GM18951 (cell line): ENCODE results near the gene THADA.

Source experiments
- POLR2A ChIP-seq: IDR thresholded peaks from 4 replicates; pipeline ENCODE4 v1.6.1; 2011; ENCODE audit warnings: mild to moderate bottlenecking; ENCODE audit not compliant: insufficient read length, insufficient read depth; ENCODE audit errors: extremely low read depth
- in situ Hi-C: fragments of 300-500 bp; cut with MboI; formaldehyde crosslinking; loops from one replicate; pipeline ENCODE4 v1.12.0; 2022; ENCODE audit warnings: low sequenced_read_pairs, mixed read lengths, inconsistent platforms; ENCODE audit not compliant: unreplicated experiment

The THADA gene

DNA sequence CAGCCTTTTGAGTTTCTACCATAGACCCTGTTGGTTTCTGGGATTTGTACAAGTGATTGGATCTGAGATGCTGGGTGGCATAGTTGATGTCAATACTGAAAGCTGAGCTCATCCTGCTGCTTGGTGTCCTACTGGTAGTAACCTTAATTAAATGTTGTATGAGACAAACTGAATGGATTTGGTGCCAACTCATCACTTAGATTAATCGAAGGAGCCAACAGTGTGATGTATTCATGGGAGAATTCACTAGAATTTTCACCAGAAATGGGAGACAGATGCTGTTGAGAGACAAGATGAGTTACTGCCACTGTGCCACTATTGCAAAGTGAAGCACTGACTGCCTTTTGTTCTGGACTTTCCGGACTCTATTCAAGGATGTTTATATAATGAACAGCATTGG is 158.5 kb downstream of the THADA start:
- TF ChIP-seq POLR2A, result no peak
- in situ Hi-C loops, result no loop called here

DNA sequence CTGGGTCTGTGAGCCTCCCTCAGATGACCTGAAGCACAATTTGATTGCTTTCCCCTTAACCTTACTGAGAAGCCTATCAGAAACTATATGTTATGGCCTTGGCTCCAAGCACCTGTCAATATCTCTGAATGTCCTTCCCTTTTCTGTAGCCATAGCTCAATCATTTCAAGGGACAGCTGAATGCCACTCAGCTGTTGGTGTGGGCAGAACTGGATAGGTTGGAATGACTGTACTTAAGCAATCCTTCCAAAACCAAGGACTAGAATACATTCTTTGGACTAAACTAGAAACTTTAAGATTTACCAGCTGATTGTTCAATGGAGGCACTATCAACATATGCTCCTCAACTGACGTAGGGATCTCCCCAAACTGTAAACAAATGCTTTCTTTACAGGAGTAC is 159.4 kb downstream of the THADA start:
- TF ChIP-seq POLR2A, result no peak
- in situ Hi-C loops, result no loop called here

DNA sequence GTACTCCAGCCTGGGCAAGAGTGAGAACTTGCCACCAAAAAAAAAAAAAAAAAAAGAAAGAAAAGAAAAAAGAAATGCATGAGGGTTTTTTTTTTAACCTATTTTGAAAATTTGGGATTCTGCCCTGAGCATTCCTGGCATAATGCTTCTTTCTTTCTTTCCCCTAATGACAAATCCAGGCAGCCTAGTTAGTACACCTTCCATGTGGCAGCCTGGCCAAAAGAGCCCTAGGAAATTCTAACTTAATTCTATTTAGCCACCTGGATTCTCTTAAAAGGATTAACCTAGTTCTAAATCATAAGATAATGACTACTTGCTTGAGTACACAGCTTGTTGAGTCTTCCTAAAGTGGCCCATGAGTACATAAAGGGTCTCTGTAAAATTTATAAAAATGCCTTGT is 160.1 kb downstream of the THADA start:
- in situ Hi-C loops, result no loop called here
- no peak for TF ChIP-seq POLR2A

DNA sequence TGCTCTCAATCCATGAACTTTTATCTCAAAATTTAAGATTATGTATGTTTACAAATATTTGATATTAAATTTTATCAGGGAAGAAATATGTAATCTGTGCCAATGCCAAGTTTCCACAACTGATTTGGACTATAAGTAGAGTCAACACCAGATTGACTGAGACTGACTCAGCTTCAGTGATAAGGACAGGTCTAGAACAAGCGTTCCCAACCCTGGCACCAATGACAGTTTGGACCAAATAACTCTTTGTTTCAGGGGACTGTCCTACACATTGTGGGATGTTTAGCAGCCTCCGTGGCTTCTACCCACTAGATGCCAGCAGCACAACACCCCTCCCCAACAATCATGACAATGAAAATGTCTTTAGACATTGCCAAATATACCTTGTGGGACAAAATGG is 165.3 kb downstream of the THADA start:
- TF ChIP-seq POLR2A, result no peak
- in situ Hi-C loops, result no loop called here

DNA sequence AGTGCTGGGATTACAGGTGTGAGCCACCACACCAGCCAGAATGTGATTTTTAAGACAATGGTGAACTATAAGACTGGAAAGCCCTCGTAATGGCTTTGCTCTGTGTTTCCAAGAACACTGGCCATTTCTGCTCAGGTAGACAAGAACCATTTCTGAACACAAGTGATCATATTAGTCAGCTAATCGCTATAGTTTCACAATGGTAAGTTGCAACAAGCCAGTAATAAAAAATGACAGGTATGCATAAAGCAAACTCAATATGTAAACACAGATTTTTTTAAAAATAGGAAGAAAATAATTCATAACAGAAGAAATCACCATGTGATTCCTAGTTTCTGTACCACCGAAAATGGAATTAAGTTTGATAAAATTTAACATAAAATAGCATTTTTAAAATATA is 166.5 kb downstream of the THADA start:
- in situ Hi-C loops, result no loop called here
- TF ChIP-seq POLR2A, result no peak

DNA sequence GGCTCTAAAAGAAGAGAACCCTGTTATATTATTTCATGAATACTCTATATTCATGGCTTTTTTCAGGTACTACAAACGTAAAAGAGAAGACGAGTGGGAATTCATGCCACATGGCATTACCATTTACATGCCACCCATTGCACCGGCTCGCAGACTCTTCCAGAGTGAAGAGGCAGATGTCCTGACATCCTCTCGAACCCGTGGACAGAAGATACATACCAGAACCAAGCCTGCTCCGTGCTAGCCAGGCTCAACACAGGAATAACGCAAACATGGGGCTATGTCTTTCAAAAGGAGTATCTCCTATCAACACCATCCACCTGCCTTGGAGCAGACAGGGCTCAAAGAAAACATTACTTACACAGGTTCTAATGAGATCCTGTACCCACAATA is 168.8 kb downstream of the THADA start:
- in situ Hi-C loops, result no loop called here
- no peak for TF ChIP-seq POLR2A

DNA sequence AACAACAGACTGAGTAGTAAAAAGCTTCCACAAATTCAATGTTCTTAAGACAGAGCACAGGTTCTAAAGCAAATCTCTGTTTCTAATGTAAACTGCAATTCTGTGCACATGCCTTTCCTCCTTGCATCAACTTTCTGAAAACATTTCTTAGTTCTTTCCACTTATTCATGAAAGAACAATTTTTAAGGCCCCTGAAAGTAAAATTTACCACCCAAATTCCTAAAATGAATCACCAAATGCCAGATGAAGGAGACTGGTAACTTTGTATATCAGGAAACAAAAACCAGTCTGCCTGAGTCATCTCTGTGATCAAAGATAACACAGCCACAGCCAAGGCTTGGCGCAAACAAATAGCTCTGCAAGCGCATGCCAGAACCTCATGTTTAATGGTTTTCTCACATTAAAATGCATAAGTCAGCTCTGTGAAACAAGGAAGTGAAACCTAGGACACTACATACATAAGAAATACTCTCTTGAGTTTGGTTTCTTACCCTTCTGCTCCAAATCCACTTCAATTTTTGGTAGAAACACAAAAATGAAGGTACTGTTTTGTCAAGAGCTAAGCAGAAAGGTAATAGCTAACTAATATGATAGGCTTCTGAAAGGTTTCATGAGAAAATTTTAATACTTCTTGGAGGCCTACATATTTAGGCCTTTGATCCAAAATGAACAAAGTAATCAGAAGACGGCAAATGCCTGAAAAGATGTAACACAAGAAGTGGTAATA is 169.4 kb downstream of the THADA start:
- no peak for TF ChIP-seq POLR2A
- in situ Hi-C loops, result no loop called here

DNA sequence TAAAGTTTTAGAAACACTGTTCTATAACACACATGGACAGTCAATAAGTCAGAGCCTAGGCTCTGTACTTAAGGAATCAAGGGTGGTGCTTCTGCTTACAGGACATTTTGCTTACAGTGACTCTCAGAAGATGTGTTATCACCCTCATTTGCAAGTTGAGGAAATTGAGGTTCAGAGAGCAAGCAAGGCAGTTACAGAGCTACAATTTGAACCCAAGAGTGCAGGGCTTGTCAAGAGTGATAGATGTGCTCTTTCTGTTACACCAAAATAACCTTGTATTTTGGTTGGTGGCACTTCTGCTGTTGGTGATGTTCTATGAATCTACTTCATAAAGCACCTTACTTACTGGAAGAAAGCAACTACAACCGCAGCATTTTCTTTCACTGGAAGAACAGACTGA is 170.2 kb downstream of the THADA start:
- in situ Hi-C loops, result no loop called here
- TF ChIP-seq POLR2A, result no peak

DNA sequence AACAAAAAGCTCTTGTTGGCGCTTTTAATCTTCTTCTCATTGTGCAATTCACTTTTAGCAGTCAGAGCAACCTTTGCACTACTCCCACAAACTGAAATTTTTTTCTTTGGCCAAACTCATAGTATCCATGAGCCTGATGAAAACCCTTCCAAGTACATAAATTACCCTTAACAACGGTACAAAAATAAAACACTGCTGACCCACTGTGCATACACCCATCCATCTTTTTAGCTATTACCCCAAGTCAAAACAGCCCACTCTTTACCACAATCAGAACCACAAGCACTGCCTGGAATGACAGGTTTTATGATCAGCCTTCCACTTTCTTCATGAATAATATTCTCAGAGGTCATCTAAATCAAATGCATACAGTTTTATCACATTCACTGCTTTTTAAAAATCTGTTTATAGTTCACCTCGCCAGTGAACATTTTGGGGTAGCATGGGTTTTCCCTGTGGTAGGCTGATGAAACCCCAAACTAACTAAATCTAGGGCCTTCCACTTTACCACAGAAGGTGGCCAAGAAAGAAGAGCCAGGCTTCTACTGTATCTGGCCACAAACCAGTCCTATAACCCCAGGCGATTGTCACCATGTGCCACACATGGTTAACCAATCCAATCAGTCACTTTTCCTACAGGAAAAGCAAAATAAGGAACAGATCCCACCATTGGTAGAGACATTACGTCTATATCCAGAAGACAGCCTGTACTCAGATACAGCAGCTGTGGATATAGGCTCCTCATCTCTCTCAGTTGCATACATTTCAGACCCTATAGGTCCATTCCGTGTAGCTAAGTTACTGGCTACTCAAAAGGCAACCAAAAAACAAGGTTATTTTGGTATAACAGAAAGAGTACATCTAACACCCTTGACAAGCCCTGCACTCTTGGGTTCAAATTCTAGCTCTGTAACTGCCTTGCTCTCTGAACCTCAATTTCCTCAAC is 171.3 kb downstream of the THADA start:
- TF ChIP-seq POLR2A, result no peak

DNA sequence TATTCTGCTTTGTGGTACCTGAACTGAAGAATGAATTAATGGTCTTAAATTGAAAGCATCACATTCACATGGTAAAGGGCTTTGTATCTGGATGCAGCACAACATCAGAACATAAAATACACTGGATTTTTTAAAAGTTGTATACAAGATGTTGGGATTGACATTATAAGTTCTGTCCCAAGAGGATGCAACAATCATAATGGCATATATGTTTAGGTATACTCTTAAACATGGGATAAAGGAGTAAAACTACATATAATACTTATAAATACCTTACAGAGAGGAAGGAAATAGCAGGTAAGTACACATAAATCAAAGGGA is 171.9 kb downstream of the THADA start:
- in situ Hi-C loops, result no loop called here
- no peak for TF ChIP-seq POLR2A

More for the DNA sequence above, 171.3 kb downstream of the THADA start:
- in situ Hi-C loops, result no loop called here

DNA sequence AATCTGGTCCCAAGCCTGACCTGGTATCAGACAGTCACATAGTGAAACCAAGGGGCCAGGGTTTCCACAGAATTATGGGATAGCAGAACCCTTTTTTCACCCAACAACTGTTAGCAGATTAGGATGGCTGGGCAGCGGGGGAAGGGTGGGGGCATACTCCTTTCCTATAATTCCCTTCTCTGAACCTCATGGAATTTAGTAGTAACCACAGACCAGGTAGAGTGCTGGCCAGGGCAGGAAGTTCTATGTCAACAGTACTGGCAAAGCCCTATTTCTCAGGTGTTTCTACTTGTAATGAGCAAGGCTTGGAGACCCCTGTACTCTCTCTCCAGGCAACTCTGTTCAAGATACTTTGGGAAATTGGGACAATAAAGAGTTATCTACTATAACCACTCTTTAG is 174.6 kb downstream of the THADA start:
- in situ Hi-C loops, result no loop called here
- TF ChIP-seq POLR2A, result no peak

DNA sequence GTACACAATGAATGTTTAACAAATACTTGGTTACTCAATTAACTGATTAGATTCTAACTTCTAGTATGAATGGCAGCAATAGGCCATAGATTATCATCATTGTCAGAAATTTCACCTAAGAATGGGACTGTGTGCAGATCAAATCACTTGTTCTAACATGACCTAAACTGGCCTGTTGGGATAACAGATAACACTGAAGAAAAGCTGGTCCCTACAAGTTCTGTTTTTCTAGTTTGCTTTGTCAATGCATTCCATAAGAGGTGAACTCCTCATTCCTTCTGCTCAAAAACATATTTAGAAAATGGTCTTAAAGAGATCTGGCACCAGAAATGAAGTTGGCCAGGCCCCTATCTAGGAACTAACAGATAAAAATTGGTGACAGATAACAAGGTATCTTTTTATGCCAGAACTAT is 175.4 kb downstream of the THADA start:
- in situ Hi-C loops, result no loop called here
- no peak for TF ChIP-seq POLR2A

DNA sequence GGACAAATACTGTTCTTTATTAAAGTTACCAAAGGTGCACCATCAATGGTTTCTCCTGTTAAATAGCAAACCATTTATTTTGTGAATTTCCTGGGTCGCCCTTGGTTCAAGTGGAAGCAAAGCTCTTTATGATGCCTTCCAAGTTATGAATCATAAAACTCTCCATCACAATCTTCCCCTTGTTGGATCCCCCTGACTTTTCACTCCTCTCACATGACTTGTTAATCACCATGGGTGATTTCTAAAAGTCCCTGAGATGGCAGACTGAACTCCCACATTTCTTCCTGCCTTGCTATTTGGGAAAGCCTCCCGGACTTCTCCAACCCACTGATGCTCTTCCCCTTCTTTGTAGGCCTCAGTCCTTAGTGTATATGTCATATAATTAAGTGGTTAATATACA is 176.0 kb downstream of the THADA start:
- TF ChIP-seq POLR2A, result no peak
- in situ Hi-C loops, result no loop called here

DNA sequence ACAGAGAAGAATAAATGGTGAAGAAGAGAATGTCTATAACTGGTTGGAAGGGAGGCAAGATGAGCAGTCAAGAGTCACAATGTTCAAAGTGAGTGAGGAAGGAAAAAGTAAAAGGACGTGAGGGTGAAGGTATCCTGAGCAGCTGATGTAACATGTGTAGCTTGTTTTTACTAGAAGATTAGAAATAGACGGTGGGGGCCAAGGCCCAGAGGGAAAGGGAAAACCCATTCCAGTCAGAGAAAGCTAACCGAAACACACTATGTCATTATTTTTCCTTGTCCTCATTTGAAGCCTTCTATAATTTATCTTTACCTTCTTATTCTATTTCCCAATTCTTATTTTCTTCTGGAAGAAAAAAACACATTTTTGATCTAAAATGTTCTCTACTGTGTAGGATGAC is 176.6 kb downstream of the THADA start:
- TF ChIP-seq POLR2A, result no peak
- in situ Hi-C loops, result no loop called here
